ENCODE results near the gene CCR6.

Gene CCR6

DNA sequence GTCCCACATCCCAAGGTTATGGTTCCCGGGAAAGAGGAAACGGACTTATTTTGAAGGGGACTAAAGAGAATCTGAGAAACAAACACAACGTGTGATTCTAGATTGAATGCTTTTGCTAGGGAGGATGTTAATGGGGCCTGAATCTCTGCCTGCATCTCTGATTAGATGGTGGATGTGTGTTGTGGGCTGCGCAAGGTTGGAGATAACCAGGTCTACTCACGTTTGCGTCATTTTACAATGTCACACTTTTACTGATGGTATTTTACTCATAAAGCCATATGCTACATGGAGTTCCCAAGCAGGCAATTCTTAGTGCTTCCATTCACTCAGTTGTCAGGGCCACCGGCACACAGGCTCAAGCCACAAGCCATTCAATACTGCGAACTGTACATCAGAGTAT is 23.2 kb upstream of the CCR6 start:
- no peak for DNase-seq

DNA sequence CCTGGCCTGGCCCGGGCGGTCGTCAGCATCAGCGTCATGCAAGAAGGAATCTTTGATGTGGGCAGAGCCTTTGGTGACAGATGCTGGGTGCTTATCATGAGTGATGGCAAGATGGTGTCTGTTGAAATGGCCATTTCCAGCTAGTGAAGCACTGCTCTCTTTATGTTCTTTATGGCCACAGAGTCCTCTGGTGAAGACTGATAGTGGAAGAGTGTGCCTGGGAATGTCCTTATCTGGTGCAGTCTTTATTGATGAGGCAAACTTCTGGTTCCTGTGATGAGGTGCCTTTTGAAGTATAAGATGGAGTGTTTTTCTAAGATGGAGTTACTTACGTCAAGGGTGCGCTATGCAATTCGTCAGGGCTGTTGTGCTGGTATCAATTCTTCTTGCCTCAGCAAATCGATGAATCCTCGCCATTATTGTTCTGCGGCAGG is 22.6 kb upstream of the CCR6 start:
- DNase-seq = no peak

DNA sequence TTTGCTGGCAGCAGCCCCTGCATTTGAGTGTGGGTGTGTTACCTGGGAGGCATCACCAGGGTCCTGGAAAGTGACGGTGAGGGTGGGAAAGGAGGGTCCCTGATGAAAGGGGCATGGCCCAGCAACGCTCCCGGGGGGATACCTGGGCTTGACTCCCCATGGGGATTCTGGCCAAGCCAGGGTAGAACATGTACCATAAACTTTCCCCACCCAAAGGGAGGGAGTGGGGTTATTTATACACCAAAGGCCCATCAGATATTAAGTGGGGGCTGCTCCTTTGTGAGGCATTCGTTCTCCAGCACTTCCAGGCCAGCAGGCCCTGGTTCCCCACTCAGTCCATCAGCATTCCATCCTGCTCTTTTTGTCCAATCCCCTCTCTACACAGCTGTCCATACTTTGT is 20.6 kb upstream of the CCR6 start:
- no peak for DNase-seq

DNA sequence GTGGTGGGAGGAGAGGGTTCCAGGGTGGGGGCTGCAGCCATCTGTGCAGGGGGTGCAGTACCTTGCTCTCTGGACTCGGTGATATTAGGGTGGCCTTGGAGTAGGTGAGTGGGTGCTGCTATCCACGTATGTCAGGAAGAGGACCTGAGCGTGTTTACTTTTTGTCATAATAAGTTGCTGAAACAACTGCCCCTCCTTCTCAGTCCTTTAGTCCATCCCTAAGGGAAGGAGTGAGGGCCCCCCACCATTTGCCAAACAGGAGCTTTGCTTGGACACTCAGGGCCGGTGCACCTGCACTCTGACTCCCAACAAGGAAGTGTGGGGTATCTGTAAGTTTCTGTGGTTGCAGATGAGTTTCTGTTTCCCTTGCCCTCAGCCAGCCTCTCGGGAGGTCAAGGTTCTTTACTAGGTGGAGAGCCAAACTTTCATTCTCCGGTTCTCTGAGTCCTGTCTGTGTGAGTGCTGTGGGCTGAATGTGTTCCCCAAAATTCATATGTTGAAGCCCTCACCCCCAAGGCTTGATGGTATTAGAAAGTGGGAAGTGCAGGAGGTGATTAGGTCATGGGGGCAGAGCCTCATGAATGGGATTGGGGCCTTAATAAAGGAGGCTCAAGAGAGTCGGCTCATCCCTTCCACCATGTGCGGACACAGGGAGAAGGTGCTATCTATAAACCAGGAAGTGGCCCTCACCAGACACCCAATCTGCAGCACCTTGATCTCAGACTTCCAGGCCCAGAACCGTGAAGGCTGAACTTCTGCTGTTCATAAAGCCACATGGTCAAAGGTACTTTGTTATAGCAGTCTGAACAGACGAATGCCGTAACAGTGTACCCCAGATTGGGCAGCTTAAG is 19.6 kb upstream of the CCR6 start:
- DNase-seq = no peak

DNA sequence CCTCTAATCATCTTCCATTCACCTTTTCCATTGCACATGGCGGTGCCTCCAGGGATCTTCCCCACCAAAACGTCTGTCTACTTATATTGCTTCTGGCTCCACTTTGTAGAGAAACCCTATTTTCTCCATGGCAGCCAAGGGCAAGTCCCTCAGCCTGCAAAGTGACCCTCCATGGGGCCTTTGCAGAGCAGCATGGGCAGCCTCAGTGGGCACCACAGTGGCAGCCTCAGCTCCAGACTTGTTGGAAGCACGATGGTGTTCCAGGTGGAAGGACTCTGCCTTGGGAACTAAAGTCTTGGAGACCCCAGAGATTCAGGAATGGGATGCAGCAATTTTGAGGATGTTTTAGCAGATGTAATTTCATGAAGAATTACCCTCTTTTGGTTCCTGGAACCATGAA is 18.5 kb upstream of the CCR6 start:
- DNase-seq = no peak

DNA sequence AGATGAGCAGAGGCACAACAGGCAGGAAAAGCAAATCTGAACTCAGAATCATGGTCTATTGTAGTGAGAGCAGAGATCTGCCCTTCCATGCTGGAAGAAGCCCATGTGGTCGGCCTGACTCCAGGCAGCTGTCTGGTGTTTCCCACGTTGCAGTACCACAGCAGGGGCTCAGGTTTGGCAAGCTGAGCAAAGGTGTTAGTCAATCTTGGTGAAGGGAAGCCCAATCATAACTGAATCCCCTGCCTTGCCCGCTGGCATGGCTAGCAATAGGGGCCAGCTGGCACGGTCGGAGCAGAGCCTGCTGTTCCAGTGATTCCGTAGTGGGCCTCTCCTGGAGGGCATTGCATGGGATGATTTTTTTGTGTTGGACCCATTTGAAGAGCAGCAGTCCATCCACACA is 17.8 kb upstream of the CCR6 start:
- DNase-seq = no peak

DNA sequence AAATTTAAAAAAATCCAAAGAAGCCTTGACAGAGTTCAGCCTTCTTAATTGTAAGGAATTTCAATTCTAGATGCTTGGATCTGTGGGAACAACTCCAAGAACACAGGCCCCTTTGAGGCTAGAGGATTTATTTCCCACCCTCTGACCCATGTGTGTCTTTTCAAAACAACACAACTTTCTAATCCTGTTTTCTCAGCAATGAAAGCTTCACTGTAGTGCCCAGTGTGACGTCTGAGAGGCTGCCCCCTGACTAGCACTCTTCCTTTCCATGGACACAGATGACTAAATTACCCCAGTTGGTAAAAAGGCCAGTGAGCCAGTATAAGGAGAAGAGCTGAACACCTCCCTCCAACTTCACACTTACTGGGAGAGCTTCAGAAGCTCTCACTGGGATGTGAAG is 16.5 kb upstream of the CCR6 start:
- no peak for DNase-seq

DNA sequence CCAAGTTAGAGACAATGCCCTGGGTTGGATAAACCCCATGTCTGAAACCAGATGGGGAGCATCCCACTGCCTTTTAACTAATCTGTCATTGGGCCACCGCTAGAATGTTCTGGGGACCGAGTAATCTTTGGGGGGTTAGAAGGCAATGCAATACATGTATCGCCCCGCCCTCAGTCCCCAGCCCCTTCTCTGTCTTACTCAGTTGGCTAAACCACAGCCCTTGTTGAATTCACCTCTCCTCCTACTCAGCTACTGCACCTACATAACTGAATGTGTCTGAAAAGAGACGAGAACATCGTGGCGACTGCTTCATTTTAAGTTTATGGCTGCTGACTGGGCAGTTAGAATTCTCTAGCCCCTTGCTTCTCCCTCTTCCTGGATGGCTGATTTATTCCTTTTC is 15.1 kb upstream of the CCR6 start:
- no peak for DNase-seq

DNA sequence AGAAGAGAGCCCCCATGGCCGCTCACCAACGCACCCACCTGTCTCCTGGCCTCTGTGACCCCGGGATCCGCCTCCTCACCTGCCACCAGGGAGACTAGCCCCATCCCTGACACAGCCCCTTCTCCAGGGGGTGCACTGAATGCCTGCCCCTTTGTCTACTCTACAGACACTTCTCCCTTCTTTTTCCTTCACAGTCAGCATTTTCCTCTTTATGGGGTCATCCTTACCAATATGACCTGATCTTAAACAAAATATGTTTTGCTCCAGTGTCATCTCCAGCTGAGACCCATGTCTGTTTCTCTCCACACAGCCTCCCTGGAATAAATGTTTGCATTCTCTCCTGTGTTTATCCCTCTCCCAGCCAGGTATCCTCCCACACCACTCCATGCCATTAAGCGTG is 14.6 kb upstream of the CCR6 start:
- no peak for DNase-seq

DNA sequence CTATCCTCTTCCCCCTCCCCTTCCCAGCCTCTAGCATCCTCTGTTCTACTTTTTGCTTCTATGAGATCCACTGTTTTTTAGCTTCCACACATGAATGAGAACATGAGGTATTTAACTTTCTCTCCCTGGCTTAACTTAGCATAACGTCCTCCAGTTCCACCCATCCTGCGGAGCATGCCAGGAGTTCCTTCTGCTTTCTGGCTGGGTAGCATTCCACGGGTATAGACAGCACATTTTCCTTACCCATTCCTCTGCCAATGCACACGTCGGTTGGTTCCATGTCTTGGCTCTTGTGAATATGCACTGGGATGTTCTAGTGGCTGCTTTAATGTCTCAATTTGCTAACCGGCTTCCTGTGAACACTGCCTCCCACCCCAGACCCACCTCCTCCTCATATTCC is 13.2 kb upstream of the CCR6 start:
- no peak for DNase-seq

DNA sequence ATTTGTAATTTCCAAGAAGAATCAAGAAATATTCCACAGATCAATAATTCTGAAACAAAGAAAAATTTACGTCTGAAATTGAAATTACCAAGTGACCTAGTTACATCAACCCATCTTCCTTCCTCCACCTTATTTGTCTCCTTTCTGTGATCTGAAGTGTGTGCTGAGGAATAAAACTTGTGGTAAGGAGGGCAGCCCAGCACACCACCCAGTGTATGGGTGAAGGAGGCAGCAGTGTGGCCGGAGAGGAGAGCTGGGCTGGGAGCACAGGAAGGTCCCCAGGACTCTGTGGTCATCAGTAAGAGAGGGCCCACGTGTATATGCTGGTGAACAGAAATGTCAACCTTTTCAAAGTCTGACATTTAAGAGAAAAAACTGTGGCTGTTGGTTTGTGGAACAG is 11.3 kb upstream of the CCR6 start:
- DNase-seq = no peak

DNA sequence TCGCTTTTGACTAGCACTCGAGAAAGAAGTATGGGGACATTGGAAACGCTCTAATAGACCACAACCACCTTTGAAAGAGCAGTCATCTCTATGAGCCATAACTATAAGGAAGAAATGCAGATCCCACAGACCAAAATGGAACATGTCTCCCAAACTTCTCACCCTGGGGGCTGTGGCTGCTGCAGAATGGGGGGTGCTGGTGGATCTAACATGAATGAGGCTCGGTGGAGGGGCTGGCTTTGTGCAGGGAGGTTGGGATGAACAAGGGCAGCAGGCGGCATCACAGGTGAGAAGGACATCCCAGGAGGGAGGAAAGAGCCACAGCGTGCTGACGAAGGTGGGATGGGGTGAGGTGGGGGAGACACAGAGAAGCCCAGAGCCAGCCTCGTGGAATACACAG is 10.5 kb upstream of the CCR6 start:
- no peak for DNase-seq

DNA sequence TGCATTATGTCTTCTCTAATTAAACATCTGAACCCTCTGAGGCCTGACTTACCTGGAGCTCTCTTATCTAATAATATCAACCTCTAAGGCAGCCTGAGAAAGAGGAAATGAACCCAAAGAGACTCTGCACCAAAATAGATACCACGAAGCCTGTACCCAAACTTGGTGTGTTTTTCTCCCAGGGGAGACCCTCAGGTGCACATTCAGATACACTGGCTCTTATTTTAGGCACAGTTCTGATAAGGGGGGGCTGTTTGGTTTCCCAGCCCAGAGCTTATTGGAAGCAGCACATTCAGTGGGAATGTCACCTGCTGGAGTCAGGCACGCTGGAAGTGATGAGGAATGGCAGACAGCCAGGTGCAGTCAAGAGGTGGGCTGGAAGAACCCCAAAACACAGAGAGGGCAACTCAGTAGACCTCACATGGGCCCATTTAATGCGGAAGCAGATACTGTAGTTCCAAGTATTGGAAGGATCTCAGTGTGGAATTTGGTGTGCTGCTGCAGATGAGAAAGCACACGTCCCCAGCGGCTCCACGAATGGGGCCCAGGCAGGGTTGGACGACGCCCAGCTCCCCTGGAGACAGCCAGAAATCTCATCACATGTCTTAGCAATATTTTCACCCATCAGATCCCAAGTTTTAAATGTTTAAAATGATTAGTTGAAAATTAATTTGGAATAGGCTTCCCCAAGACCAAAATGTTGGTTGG is 9.7 kb upstream of the CCR6 start:
- DNase-seq = no peak

DNA sequence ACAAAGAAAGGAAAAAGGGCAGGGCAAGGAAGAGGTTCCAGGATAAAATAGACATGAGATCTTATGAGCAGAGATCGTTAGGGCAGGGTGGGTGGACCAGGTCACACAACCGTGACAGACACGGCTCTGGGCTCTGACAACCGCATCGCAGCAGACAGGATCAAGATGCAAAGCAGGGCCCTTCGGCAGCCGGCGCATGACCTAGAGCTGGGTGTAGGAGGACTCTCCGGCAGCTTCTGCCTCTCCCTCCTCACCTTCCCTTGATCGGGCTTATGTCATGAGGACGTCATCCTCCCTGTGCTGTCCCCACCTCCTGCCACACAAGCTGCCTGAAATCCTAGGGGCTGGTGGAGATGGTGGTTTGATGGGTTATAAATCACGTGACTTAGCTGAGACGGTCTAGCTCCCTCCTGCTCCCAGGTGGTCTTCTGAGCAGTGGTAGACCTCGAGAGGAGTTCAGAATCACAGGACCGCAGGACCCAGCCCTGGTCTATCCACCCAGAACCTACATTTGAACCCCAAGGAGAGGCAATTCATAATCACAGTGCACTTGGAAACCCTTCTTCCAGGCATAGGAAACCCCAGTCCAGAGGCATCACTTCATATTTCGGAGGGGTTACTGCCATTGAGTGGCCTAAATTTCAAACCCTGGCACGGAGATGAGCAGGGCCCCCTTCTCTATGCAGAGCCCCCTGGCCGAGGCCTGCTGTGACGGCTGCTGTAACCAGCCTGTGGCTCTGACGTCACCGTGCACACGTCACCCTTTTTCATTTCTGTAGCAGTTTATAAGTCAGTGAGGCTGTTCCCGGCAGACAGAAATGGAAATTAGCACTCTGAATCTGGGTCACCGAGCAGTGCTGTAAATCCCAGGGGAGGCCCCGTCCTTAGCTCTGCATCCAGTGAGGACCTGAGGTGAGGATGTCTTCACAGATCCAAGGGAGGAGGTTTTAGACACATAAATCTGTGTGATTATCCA is 8.7 kb upstream of the CCR6 start:
- DNase-seq = no peak

DNA sequence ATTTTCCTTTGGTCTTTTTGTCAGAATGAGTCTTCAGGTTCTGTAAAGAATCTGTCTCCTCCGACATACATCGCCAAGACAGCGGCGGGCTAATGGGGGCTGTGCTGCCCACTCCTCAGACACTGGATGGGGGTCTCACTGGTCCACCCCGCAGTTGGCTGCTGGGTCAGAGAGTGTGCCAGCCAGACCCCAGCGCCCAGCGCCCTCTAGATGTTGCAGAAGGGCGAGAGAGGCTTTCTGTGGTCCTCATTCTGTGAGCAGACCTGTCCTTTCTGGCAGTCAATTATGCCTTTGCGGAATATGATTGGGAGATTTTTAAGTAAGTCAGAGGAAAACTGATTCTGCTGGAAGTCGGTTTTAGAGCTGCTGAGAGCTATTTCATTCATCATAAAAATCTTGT is 7.8 kb upstream of the CCR6 start:
- DNase-seq = no peak

DNA sequence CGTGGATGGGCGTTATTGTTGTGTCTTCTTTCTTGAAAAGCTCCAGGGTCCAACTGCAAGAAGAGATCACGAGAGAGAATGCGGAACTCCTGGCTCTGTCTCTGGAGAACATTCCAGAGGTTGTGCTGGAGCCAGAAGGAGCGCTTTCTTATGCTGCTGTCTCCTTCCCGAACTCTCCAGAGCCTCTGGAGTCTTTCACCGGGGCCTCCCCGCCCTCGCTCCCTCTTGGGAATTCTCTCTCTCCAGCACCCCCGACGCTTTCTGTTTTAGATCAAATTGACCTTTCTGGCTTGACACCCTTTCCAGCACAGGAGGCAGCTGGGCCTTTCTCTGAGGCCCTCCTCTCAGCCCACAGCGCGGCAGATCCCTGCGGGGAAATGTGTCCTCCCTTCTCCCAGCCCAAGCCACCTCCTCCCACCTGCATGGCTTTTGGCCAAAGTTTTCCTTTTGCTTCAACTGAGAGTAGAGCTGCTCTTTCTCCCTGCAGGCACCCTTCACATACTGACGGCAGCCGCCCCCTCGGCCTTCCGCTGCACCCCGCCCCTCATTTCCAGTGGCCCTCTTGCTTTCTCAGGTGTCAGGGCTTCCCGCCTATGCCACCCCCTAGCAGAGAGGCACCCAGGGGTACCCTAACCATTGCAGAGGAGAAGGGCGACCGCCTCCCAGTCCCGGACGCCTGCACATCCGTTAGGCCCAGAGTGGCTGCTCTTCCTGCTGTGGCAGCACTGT is 6.6 kb upstream of the CCR6 start:
- no peak for DNase-seq

DNA sequence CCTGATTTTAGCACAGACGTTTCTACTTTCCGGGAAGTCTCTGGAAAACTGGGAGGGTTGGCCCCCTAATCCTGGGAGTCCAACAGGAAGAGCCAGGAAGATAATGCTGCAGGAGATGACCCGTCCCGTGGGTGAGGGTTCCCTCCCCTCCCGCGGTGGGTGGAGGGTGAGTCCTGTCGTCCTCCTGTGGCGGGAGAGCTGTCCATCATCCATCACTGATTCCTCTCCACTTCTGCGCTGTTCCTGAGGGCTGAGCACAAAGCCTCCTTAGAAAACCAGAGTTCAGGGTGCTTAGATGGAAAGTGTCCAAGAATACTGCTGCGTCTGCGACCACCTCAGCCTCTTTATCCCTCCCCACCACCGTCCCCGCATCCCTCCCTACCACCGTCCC is 6.1 kb upstream of the CCR6 start:
- DNase-seq = no peak

DNA sequence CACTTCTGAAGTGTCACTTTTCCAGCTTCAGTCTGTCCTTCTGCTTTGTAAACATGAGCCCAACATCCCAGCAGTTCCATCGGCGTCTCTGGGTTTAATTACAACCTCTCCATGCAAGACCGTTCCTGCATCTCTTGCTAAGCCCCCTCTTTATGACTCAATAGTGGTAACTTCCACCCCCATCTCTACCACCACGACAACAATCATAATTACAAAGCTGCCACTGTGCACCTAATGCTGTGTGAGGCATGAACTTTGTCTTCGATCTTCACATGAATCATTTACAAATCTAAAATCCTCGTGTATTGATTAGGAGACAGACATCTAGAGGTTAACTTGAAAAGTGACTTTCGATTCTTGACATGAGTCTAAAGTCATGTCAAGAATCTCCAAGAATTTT is 4.9 kb upstream of the CCR6 start:
- no peak for DNase-seq

DNA sequence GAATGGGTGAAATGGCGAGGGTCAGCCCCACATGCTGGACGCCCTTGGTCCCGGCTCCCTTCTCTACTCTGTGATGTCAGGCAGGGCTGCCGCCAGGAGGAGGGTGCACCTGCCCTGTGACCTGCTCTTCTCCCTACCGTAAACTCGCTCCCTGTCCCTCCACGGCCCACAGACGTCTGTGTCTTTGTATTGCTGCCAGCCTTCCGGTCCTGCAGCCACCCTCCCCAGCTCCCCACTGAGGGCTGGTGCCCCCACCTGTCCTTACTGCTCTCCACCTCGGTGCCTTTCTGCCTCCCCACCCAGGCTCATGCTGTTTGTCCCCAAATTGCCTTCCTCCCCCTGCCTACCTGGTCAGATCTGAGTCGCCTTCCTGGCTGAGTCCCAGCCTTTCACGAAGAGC is 4.1 kb upstream of the CCR6 start:
- DNase-seq = no peak

DNA sequence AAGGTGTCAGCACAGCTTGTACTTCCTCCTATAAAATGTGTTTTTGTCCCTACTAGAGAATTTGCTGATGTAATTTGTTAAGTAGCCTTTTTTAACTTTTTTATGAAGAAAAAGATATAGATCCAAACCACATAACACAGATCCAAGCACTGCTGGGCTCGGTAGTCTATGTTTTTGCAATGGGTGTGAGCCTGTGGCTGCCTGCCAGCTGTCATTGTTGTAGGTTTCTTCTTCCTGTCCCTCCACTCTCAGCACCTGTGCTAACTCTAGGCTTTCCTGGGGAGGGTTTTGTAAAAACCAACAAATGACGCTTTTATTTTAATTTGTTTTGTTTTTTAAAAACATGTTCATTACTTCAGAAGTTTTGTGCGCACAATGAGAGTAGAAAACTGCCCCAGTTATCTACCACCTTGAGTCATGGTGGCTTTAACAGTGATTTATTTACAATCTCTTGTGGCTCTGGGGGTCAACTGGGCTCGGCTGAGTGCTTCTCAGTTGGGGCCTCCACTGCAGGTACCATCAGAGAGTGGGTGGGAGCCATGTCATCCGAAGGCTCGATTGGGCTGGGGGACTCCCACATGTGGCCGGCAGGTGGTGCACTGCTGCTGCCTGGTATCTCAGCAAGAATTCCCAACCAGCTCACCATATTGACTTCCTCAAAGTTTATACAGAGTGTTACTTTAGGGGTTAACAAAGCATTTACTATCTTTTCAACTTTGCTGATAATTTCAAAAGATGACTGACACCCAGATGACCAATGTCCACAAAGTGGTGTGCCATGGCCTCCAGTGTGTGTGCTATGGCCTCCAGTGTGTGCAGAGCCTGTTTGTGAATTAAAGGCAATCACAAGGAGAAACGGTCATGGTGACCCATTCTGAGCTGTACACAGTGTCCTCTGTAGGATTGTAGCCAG is 3.0 kb upstream of the CCR6 start:
- DNase-seq = no peak

DNA sequence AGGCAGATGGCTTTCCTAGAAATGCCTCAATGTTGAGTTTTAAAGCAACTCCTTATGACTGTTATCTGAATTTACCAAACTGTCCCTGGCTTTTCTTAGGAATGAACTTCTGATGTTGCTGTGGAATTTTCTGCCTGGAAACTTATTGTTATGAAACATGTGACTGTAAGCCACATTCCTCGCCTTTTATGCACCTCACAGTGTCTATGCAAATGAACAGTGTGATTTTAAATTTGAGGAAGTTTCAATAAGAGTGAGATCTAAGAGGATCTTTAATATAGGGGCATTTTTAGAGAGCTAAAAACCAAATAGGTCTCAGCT is 2.4 kb upstream of the CCR6 start:
- no peak for DNase-seq

DNA sequence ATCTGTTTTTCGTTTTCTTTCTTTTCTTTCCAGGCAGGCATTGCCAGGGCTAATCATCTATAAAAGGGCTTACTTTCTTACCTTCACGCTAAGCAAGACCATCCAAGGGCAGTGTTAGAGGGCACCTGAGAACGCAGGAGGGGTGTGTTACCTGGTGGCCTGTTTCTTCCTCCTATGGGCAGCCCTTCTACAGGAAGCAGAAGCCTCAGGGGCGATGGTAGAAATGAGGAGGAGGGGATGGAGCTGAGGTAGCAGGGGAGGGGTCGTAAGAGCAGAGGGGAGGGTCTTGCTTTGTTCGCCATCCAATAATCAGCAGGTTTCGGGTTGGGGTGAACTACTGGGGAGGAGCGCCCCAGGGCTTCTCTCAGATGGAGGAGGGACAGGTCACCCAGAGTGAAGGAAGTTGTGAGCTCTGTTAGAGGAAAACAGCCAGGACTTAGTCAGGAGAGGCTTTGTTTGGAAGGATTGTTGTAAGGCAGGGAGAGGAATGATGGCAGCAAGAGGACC is 1.5 kb upstream of the CCR6 start:
- no peak for DNase-seq

Data from activated gamma-delta T cell (primary cell).